ENCODE results near the gene CPXM2.

CPXM2 gene

GRCh38 chr10:123848564-123849457, 42.8 kb downstream of the CPXM2 start:
- no peak for DNase-seq (ENCODE audit: low read depth, low spot score)

GRCh38 chr10:123847686-123848432, 43.7 kb downstream of the CPXM2 start:
- DNase-seq (ENCODE audit: low read depth, low spot score): no peak

GRCh38 chr10:123843835-123844234, 47.8 kb downstream of the CPXM2 start:
- DNase-seq (ENCODE audit: low read depth, low spot score): no peak

- DNase-seq (ENCODE audit: low read depth, low spot score): no peak
Measured at GRCh38 chr10:123842692-123843385, 48.8 kb downstream of the CPXM2 start.

GRCh38 chr10:123841560-123841959, 50.0 kb downstream of the CPXM2 start:
- no peak for DNase-seq (ENCODE audit: low read depth, low spot score)

GRCh38 chr10:123841115-123841514, 50.5 kb downstream of the CPXM2 start:
- DNase-seq (ENCODE audit: low read depth, low spot score): no peak

GRCh38 chr10:123840714-123841113, 50.9 kb downstream of the CPXM2 start:
- no peak for DNase-seq (ENCODE audit: low read depth, low spot score)

GRCh38 chr10:123838596-123839310, 52.9 kb downstream of the CPXM2 start:
- DNase-seq (ENCODE audit: low read depth, low spot score): no peak

- no peak for DNase-seq (ENCODE audit: low read depth, low spot score)
Measured at GRCh38 chr10:123837756-123838155, 53.9 kb downstream of the CPXM2 start.

GRCh38 chr10:123836418-123837145, 55.0 kb downstream of the CPXM2 start:
- DNase-seq (ENCODE audit: low read depth, low spot score): no peak

- DNase-seq (ENCODE audit: low read depth, low spot score): no peak
Measured at GRCh38 chr10:123835575-123835974, 56.0 kb downstream of the CPXM2 start.

- DNase-seq (ENCODE audit: low read depth, low spot score): no peak
Measured at GRCh38 chr10:123833170-123833850, 58.3 kb downstream of the CPXM2 start.

GRCh38 chr10:123831259-123831658, 60.3 kb downstream of the CPXM2 start:
- no peak for DNase-seq (ENCODE audit: low read depth, low spot score)

GRCh38 chr10:123821136-123821535, 70.5 kb downstream of the CPXM2 start:
- DNase-seq (ENCODE audit: low read depth, low spot score): no peak

GRCh38 chr10:123809632-123810031, 82.0 kb downstream of the CPXM2 start:
- DNase-seq (ENCODE audit: low read depth, low spot score): no peak

- no peak for DNase-seq (ENCODE audit: low read depth, low spot score)
Measured at GRCh38 chr10:123808906-123809305, 82.7 kb downstream of the CPXM2 start.

GRCh38 chr10:123808286-123808685, 83.3 kb downstream of the CPXM2 start:
- DNase-seq (ENCODE audit: low read depth, low spot score): no peak

GRCh38 chr10:123807444-123808035, 84.1 kb downstream of the CPXM2 start:
- no peak for DNase-seq (ENCODE audit: low read depth, low spot score)

GRCh38 chr10:123804716-123805115, 86.9 kb downstream of the CPXM2 start:
- no peak for DNase-seq (ENCODE audit: low read depth, low spot score)

- DNase-seq (ENCODE audit: low read depth, low spot score): no peak
Measured at GRCh38 chr10:123800821-123801220, 90.8 kb downstream of the CPXM2 start.

All from brain pericyte (primary cell).